NCI-H446 treated with DMSO at 0.1 percent for 48 hours (cell line): ENCODE results near the gene CHRDL2.
A peak's percentile ranks its signal among the peaks of the same experiment; 100 is the strongest.

Experiments used
- DNase-seq: peaks from one replicate; lab custom pipeline; 2025; lab: John Stamatoyannopoulos, UW

The CHRDL2 gene

GRCh38 chr11:74748211-74749126 lies 17.2 kb upstream of the CHRDL2 start, which contains the start of gene RNF169:
TSS of gene RNF169 (plus strand) at chr11:74748849. CDS start at chr11:74748881, 32 bp downstream.
- DNase-seq, result peak; percentile 96

GRCh38 chr11:74746868-74747267 lies 15.6 kb upstream of the CHRDL2 start:
- DNase-seq, result no peak

GRCh38 chr11:74744277-74744676 lies 13.1 kb upstream of the CHRDL2 start:
- no peak for DNase-seq

- no peak for DNase-seq
Observed at GRCh38 chr11:74743640-74744039, 12.4 kb upstream of the CHRDL2 start.

GRCh38 chr11:74742070-74742469 lies 10.8 kb upstream of the CHRDL2 start:
- no peak for DNase-seq

- DNase-seq, result peak; percentile 24
Observed at GRCh38 chr11:74739546-74740270, 8.5 kb upstream of the CHRDL2 start.

GRCh38 chr11:74736031-74736430 lies 4.8 kb upstream of the CHRDL2 start:
- no peak for DNase-seq

GRCh38 chr11:74735365-74735928 lies 4.2 kb upstream of the CHRDL2 start:
- DNase-seq, result no peak

GRCh38 chr11:74734559-74734925 lies 3.3 kb upstream of the CHRDL2 start:
- no peak for DNase-seq

- DNase-seq, result no peak
Observed at GRCh38 chr11:74730571-74731260, 510 bp downstream of the CHRDL2 start.

- no peak for DNase-seq
Observed at GRCh38 chr11:74729397-74729796, 1.8 kb downstream of the CHRDL2 start.

GRCh38 chr11:74726547-74727182 lies 4.6 kb downstream of the CHRDL2 start:
- DNase-seq, result peak; percentile 6

GRCh38 chr11:74725701-74726100 lies 5.5 kb downstream of the CHRDL2 start:
- no peak for DNase-seq

GRCh38 chr11:74723511-74723910 lies 7.7 kb downstream of the CHRDL2 start:
- DNase-seq, result no peak

- no peak for DNase-seq
Observed at GRCh38 chr11:74721479-74721835, 9.8 kb downstream of the CHRDL2 start.

- DNase-seq, result peak; percentile 8
Observed at GRCh38 chr11:74720596-74721478, 10.4 kb downstream of the CHRDL2 start.

GRCh38 chr11:74719011-74719410 lies 12.2 kb downstream of the CHRDL2 start:
- no peak for DNase-seq

GRCh38 chr11:74717221-74717969 lies 13.8 kb downstream of the CHRDL2 start:
- DNase-seq, result no peak

GRCh38 chr11:74714904-74715303 lies 16.3 kb downstream of the CHRDL2 start:
- DNase-seq, result no peak

GRCh38 chr11:74713686-74714085 lies 17.5 kb downstream of the CHRDL2 start:
- no peak for DNase-seq
